IgD-negative memory B cell (primary cell): Measurements from ENCODE around the gene TMEM214. TPM values are rescaled to one million over a fixed set of nuclear protein-coding genes. Genes with fewer than 3 reads are reported as not detected.
A peak's percentile ranks its signal among the peaks of the same experiment; 100 is the strongest.

Experiments
- H3K27ac Mint-ChIP-seq, 3 donors: one replicate each; pipeline ENCODE4 v1.8.0; 2020 to 2022; ENCODE audit warnings: mild to moderate bottlenecking in 3 of 3, mixed read lengths in 3 of 3, moderate library complexity in 1 of 3
- H3K27me3 Mint-ChIP-seq: one replicate; pipeline ENCODE4 v1.8.0; 2021; ENCODE audit warnings: mixed read lengths
- H3K36me3 Mint-ChIP-seq: one replicate; pipeline ENCODE4 v1.8.0; 2020; ENCODE audit warnings: mild to moderate bottlenecking, mixed read lengths
- H3K4me1 Mint-ChIP-seq, 3 donors: one replicate each; pipeline ENCODE4 v1.8.0; 2020 to 2022; ENCODE audit warnings: mixed read lengths in 3 of 3, mild to moderate bottlenecking in 1 of 3
- H3K4me3 Mint-ChIP-seq, 4 donors: one replicate each; pipeline ENCODE4 v1.8.0; 2020 to 2022; ENCODE audit warnings: mild to moderate bottlenecking in 4 of 4, mixed read lengths in 4 of 4, moderate library complexity in 3 of 4
- H3K9me3 Mint-ChIP-seq, 3 donors: one replicate each; pipeline ENCODE4 v1.8.0; 2020 to 2021; ENCODE audit warnings: mixed read lengths in 3 of 3, mild to moderate bottlenecking in 1 of 3
- polyA plus RNA-seq: library from polyadenylated mRNA; unstranded; fragments of 300-500 nt; fragmentation: Illumina TruSeq; gene quantifications from one replicate; pipeline ENCODE4 v1.2.3, GENCODE V29; 2021

Gene TMEM214
- polyA plus RNA-seq, 1 donor from 2014 or later, result 34.3 TPM

DNA sequence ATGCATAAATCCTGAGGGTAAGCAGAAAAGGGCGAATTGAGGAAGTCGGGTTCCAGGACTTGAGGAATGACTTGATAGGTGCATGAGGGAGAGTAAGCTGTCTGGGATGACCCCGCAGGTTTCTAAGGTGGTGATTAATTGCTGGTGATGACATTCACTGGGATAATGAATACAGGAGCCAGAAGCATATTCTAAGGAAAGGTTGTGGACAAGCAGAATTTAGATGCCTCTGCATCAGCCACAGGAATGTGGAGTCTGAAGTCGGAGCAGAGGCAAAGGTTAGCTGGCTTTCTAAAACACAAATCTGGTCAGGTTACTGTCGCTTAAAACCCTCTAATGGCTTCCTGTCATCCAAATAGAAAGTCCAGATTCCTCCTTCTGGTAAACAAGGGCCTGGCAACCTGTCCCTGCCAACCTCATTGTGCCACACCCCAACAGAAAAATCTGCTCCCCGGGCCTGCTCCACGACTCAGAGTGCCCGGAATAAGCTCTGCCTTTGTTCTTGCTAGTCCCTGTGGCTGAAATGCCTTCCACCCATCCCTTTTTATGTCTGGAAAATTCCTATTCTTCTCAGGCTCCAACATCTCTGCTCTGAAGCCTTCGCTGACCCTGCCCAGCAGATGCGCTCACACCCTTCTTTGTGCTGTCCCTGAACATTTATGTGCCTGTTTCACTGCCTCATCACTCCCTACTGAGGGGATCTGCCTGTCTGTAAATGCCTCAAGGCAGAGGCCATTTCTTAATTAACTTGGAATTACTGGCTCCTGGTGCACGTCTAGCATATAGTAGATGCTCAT is 11.3 kb upstream of the TMEM214 start:
- peaks cover 3% of the 10 kb centered on the region for H3K36me3 Mint-ChIP-seq
- H3K4me3 Mint-ChIP-seq, result no peak overlapping the region
- H3K27ac Mint-ChIP-seq, result peak overlapping the region in 1 of 3 donors; percentile 35
- no peaks in the 10 kb centered on the region for H3K4me1 Mint-ChIP-seq
- no peaks in the 10 kb centered on the region for H3K9me3 Mint-ChIP-seq
- no peaks in the 10 kb centered on the region for H3K27me3 Mint-ChIP-seq

DNA sequence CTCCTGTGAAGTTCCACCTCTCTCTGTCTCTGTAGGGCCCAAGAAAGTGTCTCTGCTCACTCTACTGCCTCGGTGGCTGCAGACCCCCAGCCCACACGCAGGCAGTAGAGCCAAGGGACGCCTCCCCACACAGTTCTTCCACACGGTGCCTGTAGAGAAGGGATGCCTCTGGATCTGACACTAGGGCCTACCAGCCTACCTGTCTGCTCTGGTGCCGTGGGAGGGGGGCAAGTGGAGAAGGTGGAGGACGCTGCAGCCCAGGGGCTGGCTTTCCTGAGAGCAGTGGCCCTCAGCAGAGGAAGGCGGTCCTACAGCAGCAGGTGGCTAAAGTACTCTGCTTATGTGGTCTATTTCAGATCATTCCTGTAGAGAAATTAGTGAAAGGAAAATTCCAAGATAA is 9.0 kb upstream of the TMEM214 start:
- Mint-ChIP-seq H3K27ac (no peak overlapping the region), H3K4me3 (no peak overlapping the region), H3K4me1 (no peaks in the 10 kb centered on the region), H3K9me3 (no peaks in the 10 kb centered on the region), H3K27me3 (no peaks in the 10 kb centered on the region), H3K36me3 (peaks cover 9% of the 10 kb centered on the region)

DNA sequence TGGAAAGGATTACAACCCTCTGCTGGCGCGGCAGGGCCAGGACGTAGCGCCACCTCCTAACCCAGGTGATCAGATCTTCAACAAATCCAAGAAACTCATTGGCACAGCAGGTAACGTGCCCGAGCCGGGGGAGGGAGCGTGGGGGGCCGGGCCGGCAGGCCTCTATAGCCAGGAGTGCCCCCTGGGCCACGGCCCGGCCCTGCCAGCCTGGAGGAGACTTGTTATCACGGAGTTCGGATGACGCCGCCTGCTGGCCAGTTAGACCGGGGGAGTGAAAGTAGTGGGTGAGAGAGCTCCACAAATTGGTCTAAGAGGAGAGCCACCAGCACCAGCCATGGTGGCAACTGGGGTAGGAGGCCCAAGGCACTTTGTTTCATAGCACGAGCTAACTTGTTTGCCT is 8.6 kb upstream of the TMEM214 start:
- no peak overlapping the region for H3K27ac Mint-ChIP-seq
- no peaks in the 10 kb centered on the region for H3K9me3 Mint-ChIP-seq
- H3K36me3 Mint-ChIP-seq, result peaks cover 9% of the 10 kb centered on the region
- H3K27me3 Mint-ChIP-seq, result no peaks in the 10 kb centered on the region
- H3K4me3 Mint-ChIP-seq, result no peak overlapping the region
- no peaks in the 10 kb centered on the region for H3K4me1 Mint-ChIP-seq

DNA sequence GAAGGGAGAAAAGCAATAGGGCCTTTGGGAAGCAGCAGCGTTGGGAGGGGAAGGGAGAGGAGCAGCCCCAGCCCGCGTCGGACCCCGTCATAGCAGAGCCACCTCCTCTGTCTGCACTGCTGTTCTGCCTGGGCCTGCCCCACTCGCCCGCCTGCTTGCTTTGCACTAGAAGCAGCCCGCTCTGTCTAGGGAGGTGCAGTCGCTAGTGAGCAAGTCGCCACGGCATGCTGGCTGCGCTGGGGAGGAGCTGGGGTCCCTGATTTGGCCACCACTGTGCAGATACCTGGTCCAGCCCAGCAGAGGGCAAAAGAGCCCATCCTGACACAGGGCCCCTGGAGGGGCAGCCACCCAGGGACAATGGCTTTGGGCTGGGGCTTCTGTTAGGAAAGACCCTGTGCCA is 8.0 kb upstream of the TMEM214 start:
- no peaks in the 10 kb centered on the region for H3K4me1 Mint-ChIP-seq
- no peaks in the 10 kb centered on the region for H3K27me3 Mint-ChIP-seq
- H3K9me3 Mint-ChIP-seq, result no peaks in the 10 kb centered on the region
- no peak overlapping the region for H3K27ac Mint-ChIP-seq
- no peak overlapping the region for H3K4me3 Mint-ChIP-seq
- peaks cover 9% of the 10 kb centered on the region for H3K36me3 Mint-ChIP-seq

DNA sequence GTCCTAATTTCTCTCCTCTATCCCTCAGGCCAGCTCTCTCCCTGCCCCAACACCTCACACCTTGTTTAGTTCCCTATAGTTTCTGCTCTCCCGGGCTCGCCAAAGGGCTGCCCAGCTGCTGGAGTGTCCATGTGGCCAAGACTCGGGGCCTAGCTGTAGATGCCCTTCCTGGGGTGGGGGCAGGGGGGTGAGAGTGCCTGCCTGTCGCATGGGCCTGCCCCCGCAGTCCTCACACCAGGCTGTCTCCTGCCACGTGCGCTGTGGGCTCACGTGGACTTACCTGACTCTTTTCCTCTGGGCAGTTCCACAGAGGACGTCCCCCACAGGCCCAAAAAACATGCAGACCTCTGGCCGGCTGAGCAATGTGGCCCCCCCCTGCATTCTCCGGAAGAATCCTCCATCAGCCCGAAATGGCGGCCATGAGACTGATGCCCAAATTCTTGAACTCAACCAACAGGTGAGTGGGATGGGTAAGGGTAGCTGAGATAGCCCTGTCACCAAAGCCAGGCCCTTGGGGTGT is 7.4 kb upstream of the TMEM214 start:
- Mint-ChIP-seq H3K9me3 (no peaks in the 10 kb centered on the region), H3K36me3 (peaks cover 7% of the 10 kb centered on the region), H3K27ac (peak overlapping the region in 1 of 3 donors; percentile 90), H3K4me1 (peaks cover 0 to 2% (median under 1%) of the 10 kb centered on the region in 3 donors), H3K27me3 (no peaks in the 10 kb centered on the region), H3K4me3 (no peak overlapping the region)

DNA sequence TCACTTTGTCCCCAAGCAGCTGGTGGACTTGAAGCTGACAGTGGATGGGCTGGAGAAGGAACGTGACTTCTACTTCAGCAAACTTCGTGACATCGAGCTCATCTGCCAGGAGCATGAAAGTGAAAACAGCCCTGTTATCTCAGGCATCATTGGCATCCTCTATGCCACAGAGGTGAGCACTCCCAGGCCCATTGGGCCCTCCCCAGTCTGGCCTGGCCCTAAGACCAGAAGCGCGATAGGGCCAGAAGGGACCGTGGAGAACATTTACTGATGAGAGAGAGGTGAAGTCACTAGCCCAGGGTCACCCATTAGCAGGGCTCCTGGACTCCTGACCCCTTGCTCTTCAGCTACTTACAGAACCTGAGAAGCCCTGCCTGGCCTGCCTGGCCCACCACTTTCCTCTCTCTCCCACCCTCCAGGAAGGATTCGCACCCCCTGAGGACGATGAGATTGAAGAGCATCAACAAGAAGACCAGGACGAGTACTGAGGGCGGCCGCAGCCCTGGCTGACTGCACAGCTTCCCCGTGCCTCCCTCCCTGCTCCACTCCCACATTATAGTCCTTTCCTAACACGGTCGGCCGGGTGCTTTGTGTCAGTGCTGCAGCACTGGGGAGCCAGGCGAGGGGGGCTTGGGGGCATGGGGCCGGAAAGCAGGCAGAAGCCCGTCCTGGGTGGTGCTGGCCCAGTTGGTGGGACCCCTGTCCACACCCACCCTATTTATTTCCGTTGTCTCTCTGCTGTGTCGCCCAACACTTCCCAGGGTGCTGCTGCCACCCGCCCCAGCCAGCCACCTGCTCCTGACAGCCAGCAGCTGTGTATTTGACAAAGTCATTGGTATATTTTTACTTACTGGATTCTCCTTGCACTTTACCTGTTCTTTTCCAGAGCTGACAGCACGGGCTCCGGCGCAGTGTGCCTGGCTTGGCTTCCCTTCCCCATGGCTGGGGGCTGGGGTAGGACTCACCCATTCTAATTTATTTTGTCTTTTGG is 6.6 kb upstream of the TMEM214 start:
- peaks cover 0 to 5% (median 2%) of the 10 kb centered on the region in 3 donors for H3K4me1 Mint-ChIP-seq
- H3K36me3 Mint-ChIP-seq, result peaks cover 7% of the 10 kb centered on the region
- no peaks in the 10 kb centered on the region for H3K9me3 Mint-ChIP-seq
- no peaks in the 10 kb centered on the region for H3K27me3 Mint-ChIP-seq
- no peak overlapping the region for H3K4me3 Mint-ChIP-seq
- no peak overlapping the region for H3K27ac Mint-ChIP-seq

DNA sequence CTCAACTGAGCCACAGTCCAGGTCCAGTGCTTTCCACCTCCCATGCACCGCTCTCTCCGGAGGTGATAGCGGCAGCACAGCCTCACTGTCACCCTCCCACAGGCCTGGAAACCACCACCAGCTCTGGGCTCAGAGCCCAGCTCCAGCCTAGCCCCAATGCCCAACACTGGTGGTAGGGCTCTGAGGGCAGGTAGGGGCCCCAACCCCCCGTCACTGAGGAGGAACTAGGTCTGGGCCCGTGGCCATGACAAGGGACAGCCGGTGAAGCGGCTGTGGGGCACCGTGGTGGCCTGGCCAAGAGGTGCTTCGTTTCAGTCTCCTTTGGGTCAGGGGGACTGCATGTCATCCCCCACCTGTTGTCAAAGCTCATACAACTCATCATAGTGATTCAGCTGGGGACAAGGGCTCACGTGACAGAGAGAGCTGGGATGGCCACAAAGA is 5.5 kb upstream of the TMEM214 start:
- Mint-ChIP-seq H3K27me3 (no peaks in the 10 kb centered on the region), H3K4me3 (no peak overlapping the region), H3K9me3 (no peaks in the 10 kb centered on the region), H3K4me1 (peaks cover 4 to 7% (median 4%) of the 10 kb centered on the region in 3 donors), H3K36me3 (peaks cover 7% of the 10 kb centered on the region), H3K27ac (no peak overlapping the region)

DNA sequence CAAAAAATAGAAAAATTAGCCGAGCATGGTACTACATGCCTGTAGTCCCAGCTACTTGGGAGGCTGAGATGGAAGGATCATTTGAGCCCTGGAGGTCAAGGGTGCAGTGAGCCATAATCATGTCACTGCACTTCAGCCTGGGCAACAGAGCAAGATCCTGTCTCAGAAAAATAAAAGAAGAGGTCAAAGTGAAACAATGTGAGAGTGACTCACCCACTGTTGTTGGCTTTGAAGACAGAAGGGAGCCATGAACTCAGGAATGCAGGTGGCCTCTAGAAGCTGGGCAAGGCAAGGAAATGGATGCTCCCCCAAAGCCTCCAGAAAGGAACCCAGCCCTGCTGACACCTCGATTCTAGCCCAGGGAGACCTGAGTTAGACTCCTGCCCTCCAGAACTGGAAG is 3.7 kb upstream of the TMEM214 start:
- peak overlapping the region in 1 of 4 donors; percentile 64 for H3K4me3 Mint-ChIP-seq
- H3K27ac Mint-ChIP-seq, result peak overlapping the region in 2 of 3 donors; percentile 25 to 45

DNA sequence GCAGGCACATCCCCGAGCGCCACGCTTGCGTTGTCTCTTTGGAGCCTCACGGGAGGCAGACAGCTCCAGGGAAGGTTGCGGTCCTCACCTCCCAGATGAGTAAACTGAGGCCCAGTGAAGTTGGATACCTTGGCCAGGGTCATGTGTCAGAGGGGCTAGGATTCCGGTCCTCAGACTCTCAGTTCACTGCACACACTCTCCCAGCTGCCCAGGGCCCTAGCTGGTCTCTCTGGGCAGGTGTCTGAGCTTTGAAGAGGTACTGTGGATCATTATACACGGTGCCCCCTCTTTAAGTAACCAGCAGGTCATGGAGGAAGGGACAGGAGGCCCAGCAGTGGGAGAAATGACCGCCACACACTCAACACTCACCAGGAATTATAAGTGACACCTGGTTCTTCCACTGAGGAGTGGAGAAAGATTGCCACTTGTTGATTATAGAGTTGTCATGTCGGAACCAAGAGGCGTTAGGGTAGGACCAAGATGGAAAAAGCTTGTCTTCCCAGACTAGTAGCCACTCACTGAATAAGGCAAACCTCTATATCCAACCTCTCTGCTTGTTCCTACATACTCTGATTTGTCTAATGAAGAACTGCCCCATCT is 588 bp downstream of the TMEM214 start:
- H3K27ac Mint-ChIP-seq, result peak overlapping the region; percentile 79 to 86 (median 85)
- H3K36me3 Mint-ChIP-seq, result no peaks in the 10 kb centered on the region
- H3K4me3 Mint-ChIP-seq, result peak overlapping the region; percentile 93 to 98 (median 96)
- H3K27me3 Mint-ChIP-seq, result no peaks in the 10 kb centered on the region
- H3K9me3 Mint-ChIP-seq, result no peaks in the 10 kb centered on the region
- H3K4me1 Mint-ChIP-seq, result peaks cover 16 to 21% (median 17%) of the 10 kb centered on the region in 3 donors

More for the DNA sequence above, 3.7 kb upstream of the TMEM214 start:
- Mint-ChIP-seq H3K27me3 (no peaks in the 10 kb centered on the region), H3K36me3 (peaks cover 5% of the 10 kb centered on the region), H3K9me3 (no peaks in the 10 kb centered on the region), H3K4me1 (peaks cover 13 to 19% (median 13%) of the 10 kb centered on the region in 3 donors)

DNA sequence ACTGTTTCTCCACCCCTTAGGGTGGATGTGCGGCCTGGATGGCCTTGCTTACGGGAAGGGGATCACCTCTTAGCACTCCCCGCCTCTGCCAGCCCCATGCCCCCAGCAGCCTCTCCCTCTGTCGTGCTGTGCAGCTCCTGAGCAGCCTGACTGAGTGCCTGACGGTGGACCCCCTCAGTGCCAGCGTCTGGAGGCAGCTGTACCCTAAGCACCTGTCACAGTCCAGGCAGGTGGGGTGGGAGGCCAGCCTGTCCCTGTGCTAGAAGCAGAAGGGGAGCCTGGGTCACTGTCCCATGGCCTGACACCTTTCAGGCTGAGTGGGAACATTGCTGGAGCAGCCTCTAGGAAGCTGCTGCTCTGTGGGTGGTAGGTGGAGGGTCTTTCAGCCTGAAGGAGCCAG is 5.2 kb downstream of the TMEM214 start:
- H3K27me3 Mint-ChIP-seq, result no peaks in the 10 kb centered on the region
- H3K36me3 Mint-ChIP-seq, result peaks cover 5% of the 10 kb centered on the region
- H3K4me3 Mint-ChIP-seq, result no peak overlapping the region
- no peak overlapping the region for H3K27ac Mint-ChIP-seq
- H3K9me3 Mint-ChIP-seq, result no peaks in the 10 kb centered on the region
- H3K4me1 Mint-ChIP-seq, result peaks cover 26 to 35% (median 26%) of the 10 kb centered on the region in 3 donors

DNA sequence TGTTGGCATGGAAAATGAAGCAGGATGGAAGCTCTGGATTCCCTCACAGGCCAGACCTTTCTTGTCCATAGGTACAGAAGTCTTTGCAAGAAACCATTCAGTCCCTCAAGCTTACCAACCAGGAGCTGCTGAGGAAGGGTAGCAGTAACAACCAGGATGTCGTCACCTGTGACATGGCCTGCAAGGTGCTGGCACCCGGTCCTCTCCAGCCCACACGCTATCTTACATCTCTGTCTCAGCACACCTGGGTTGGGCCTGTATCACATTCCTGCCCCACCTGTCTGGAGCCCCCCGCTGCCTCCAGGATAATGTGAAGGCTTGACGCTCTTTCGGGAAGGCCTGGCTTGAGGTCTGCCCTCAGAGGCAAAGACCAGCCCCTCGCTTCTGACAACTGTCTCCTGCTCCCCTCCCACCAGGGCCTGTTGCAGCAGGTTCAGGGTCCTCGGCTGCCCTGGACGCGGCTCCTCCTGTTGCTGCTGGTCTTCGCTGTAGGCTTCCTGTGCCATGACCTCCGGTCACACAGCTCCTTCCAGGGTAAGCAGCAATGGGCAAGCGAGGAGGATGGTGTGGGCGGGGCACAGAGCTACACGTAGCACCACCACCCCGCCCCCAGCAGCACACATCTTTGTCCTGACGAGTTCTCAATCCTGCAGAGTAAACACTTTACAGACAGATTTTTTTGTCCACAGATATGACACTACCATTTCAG is 6.0 kb downstream of the TMEM214 start:
- Mint-ChIP-seq H3K4me1 (peaks cover 20 to 29% (median 22%) of the 10 kb centered on the region in 3 donors), H3K36me3 (peaks cover 5% of the 10 kb centered on the region), H3K9me3 (no peaks in the 10 kb centered on the region), H3K4me3 (no peak overlapping the region), H3K27me3 (no peaks in the 10 kb centered on the region), H3K27ac (peak overlapping the region in 1 of 3 donors; percentile 43)

DNA sequence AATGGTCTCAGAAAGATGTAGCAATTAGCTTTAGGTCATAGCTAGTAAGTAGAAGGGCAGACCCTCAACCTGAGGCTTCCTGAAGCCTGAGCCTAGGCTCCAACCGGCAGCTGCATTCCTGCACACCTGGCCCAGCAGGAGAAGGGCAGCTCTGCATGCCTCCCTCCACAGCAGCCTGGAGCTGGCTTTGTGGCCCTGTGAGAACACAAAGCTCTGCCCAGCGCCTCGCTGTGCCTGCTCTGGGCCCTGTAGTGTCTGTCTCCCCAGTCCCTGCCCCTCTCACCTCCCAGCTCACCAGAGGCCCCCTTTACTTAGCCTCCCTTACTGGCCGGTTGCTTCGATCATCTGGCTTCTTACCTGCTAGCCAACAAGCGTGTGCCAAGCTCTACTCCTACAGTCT is 6.7 kb downstream of the TMEM214 start:
- Mint-ChIP-seq H3K36me3 (peaks cover 5% of the 10 kb centered on the region), H3K27me3 (no peaks in the 10 kb centered on the region), H3K27ac (no peak overlapping the region), H3K4me1 (peaks cover 14 to 24% (median 17%) of the 10 kb centered on the region in 3 donors), H3K9me3 (no peaks in the 10 kb centered on the region), H3K4me3 (no peak overlapping the region)

DNA sequence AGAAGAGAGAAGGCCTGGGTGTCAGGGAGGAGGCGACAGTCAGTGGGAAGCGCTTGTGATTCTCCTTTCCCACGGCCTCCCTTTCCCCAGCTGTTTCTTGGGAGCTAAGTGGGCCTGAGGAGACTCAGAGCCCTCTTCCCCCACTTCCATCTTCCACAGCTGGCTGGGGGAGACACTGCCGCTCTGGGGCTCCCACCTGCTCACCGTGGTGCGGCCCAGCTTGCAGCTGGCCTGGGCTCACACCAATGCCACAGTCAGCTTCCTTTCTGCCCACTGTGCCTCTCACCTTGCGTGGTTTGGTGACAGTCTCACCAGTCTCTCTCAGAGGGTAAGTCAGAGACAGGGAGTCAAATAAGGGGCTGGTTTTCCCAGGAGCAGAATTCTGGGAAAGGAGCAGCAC is 7.1 kb downstream of the TMEM214 start:
- no peak overlapping the region for H3K27ac Mint-ChIP-seq
- H3K9me3 Mint-ChIP-seq, result no peaks in the 10 kb centered on the region
- no peak overlapping the region for H3K4me3 Mint-ChIP-seq
- peaks cover 14 to 24% (median 17%) of the 10 kb centered on the region in 3 donors for H3K4me1 Mint-ChIP-seq
- H3K27me3 Mint-ChIP-seq, result no peaks in the 10 kb centered on the region
- H3K36me3 Mint-ChIP-seq, result peaks cover 5% of the 10 kb centered on the region

DNA sequence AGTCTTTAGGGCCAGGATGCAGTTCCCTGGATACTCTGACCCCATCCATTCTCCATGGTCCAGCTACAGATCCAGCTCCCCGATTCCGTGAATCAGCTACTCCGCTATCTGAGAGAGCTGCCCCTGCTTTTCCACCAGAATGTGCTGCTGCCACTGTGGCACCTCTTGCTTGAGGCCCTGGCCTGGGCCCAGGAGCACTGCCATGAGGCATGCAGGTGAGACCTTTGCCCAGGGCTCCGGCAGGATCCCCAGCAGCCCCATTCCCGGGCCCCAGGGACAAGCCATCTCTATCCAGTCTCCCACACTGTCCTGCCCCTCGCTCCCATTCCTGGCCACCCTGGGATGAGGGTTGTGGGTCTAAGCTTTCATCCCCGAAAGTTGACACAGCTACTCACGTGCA is 7.5 kb downstream of the TMEM214 start:
- Mint-ChIP-seq H3K36me3 (peaks cover 5% of the 10 kb centered on the region), H3K27me3 (no peaks in the 10 kb centered on the region), H3K9me3 (no peaks in the 10 kb centered on the region), H3K4me3 (peak overlapping the region in 1 of 4 donors; percentile 74), H3K4me1 (peaks cover 14 to 23% (median 17%) of the 10 kb centered on the region in 3 donors), H3K27ac (peak overlapping the region in 1 of 3 donors; percentile 97)
